D341Med (cell line): ENCODE results near the gene TSFM.
A peak's percentile ranks its signal among the peaks of the same experiment; 100 is the strongest.
"Not testable (repeated sequence)": the region's sequence is repeated elsewhere in the genome, so short reads cannot be mapped to it uniquely, and the experiment has no call there.

Experiments used
- DNase-seq: peaks from one replicate; pipeline ENCODE4 v3.0.0; 2012; ENCODE audit warnings: low spot score

TSFM gene

DNA sequence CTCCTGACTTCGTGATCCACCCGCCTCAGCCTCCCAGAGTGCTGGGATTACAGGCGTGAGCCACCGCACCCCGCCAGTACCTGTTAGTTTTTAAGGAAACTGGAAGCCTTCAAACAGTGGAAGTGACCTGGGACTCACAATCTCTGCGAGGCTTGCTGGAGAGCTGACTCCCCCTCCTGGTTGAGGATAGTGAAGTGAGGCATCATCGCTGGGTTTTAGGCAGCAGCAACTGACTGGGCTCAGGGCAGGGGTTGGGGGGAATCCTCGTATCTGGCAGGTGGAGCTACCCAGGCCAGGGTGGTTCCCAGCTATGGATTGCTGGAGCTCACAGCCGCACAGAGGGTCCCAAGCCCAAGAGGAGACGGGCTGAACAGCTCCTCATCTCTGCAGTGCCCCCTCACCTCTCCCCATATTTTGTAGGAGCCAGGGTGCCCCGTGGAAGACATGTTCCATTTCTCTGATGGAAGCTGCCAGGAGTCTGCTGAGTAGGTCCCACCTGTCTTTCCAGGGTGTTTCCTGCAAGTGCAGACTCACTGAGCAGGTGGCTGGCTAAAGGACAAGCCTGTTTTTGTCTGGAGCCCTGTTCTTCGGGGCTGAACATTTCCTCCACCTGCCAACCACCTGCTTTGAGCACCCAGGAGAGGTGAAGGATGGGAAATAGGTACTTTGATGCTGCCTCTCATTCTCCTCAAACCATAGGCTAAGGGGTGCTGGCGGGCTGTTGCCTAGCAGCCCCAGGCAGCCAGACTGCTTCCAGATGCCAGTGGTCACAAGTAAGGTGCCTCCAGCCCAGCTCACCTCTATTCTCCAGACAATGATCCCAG, 32.8 kb downstream of the TSFM start:
- DNase-seq, result peak; percentile 58

DNA sequence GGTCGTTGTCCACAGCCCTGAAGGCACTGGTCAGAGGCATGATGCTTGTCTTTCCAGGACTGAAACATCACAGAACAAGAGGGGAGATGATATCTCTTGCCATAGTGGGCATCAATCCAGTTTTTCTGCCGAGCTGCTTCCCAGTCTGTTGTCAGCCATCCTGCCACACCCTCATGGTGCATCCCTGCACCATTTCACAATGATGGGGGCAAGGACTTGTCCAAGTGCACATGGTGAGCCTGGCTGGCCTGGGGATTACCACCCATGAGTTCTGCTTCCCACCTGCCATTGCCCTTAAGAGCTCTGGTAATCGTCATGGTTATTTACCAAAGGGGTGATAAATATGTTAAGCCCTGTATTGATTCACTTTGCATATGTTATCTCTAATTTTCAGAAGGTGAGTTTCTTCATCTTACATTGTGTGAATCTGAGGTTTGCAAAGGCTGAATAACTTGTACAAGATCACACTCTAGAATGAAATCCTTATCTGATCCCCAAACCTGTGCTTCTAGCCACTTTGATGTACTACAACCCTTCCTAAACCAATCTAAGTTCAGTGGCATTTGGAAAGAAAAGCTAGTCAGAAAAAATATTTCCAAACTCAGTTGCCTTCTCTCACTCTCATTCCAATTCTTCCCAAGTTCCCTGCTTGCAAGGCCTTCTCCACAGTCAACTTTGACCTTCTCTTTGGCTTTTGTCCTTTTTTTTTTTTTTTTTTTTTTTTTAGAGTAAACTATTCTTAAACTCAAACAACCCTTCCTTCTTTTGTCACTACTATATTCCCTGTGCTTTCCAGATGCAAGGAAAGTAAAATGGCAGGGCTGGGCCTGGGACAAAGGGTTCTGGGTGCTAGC, 33.6 kb downstream of the TSFM start:
- no peak for DNase-seq

DNA sequence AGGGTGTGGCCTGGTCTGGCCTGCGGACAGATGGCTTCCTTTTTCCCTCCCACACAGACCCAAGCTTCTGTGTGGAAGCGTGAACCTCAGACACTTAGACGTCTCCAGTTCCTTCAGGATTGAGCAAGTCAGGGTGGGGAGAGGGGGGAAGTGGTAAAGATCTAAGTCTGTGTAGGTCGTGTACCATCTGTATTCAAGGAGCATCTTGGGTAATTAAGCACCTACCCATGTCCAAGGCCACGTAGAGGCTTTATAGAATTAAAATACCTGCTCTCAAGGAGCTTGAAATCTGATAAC, 34.2 kb downstream of the TSFM start:
- DNase-seq, result no peak

DNA sequence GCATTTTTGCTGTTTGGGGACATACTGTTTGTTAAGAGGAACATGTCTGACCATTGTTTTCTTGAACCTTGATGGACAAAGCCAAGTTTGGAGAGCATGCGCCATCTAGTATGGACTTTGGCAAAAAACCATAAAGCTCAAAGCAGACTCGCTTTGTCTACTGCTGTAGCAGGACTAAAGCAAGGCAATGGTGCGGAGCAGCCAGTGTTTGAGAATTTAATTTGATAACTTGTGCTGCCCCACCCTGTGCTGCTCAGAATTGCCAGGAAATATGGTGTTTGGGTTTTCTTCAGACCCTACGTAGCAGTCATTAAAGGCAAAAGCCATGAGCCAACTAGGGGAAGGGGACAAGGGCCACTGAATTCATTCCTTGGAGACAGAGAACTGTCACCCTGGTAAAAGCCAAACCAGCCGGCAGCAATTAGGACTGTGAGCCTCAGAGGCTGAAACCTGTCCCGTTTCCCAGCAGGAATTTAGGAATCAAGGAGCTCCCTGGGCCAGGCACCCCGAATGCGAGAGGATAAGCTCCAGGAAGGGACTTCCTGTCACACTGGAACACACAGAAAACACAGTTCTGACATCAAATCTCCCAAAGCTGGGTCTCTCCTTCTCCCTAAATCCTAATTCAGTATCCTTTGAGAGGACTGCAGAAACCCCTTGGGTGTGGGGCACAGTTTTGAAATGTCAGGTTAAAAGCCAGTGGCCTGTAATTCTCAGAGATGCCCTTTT, 34.8 kb downstream of the TSFM start:
- no peak for DNase-seq

DNA sequence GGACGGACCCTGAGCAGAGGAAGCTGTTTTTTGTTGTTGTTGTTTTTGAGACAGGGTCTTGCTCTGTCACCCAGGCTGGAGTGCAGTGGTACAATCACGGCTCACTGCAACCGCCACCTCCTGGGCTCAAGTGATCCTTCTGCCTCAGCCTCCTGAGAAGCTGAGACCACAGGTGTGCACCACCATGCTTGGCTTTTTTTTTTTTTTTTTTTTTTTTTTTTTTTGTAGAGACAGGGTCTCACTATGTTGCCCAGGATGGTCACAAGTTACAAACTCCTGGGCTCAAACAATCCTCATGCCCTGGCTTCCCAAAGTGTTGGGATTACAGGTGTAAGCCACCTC, 35.4 kb downstream of the TSFM start:
- DNase-seq, result not testable (repeated sequence)

DNA sequence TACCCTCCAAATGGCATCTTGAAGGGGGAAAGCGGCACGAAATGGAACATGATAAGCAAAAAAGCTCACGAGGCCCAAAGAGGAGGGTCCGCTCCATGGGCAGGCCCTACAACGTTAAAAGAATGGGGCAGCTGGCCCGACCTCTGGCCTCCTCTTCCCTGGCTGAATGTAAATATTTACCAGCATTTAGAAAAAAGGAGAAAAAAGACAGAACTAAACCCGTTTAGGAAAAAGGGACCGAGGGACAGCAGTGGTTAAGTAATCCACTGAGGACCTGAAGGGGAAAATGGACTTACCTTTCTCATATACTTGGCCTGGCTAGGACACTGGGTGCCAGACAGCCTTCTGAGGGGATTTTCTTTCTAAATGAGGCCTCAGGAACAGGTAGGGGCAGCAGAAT, 37.5 kb downstream of the TSFM start:
- DNase-seq, result not testable (repeated sequence)

DNA sequence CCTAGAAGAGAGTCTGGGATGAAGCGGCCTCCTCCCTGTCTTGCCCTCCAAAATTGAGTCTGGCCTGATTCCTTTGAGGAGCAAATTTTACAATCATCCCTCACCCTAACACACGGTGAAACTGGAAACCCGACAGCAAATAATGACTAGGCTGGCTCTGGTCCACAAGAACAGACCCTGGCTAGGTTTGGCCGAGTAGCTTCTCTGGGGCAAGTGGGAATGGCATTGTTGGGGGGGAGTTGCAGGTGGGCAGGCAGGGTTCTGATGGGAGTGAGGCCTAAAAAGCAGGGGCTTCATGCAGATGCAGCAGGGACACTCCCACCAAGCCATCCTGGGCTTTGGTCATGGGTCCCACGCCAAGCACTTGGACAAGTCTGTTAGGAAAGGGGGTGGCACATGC, 38.4 kb downstream of the TSFM start:
- DNase-seq, result not testable (repeated sequence)

DNA sequence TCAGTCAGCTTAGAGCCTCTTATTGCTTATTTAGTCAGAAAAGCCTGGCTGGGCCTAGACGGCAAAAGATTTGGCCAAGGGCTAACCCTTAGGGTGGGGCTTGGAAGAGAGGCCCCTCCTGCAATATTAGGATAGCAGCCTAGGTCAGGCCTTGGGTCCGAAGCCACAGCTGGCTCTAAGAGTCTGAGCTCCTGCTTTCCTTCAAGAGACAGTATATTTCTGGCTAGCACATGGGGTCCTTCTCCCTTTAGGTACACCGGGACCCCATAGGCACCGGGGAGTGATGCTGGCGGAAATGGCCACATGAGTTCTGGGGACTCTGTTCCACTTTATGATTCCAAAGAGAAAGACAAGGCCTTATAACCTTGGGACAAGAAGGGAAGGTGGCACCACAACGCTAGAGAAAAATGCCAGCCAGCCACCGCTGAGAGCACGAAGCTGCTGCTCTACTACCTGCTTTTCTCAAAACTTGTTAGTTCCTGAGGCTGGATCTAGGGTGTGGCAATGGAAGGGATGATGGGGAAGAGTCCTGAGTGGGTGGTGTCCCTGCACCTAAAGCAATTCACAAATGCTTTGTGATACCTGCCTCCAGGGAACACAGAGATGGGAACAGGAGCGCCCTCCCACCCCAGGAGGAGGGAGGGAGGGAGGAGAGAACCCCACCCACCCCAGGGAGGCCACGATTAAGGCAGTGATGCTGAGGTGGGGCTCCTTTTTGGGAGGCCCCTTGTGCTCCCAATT, 39.1 kb downstream of the TSFM start:
- DNase-seq, result no peak

DNA sequence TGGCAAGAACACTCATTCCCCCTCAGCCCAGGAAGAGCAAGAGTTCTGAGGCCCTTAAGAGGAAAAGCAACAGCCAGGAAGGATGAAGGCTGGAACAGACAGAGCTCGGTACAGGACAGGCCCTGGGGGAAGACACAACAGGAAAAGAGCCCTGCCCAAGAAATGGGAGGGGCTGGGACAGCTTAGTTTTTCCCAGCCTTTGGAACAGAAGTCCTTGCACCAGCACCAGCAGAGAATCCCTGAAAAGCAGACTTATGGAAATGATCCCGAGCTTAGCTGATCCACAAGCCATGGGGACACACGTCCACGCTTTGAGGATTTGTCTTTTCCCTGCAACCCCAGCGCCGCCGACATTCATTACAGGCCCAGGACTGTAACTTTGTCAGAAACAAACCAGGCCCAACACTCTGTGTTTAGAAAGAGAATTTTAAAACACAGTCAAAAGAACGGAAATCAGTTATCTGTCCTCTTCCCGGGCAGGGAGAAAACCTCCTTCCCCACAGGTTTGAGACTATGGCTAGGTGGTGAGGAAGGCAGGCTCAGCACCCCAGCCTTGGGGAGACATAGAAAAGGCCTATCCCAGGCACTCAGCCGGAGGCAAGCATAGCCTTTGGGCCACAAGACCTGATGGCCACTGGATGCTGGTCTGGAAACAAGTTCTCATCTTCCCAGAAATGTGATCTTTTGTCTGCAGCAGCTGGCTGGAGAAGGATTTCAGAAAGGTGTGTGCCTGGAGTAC, 40.0 kb downstream of the TSFM start:
- DNase-seq, result no peak

DNA sequence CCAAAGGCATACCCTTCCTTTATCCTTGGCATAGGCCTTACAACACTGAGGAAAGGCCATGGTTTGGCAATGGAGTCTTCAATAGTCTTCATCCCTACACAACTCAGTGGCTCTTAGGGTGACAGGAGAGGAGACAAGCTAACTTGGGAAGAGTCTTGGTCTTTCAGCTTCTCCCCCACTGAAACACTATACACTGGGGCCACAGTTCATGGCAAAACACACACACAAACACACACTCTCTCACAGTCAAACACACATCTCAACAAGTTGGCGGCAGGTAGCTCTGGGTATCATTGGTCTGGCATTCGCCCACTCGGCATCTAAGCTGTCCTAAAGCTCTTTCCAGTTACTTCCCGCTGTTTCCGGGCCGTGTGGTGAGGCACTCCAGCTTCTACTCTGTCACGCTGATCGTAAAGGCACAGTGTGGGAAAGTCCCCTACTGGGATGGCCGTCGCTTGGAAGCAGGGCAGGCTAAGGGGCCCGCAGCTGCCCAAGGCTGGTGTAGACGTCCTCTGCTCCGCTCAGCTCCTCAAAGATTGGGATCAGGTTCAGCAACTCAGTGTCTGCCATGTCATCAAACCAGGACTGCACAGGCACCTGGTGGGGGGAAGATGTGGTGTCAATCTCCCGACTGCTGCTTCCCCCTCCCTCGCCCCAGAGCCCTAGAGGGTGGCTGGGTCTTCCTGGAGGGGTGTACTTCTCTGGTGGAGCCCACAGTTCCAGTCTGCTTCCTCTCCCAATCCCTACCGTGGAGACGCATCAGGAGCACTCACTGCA, 40.7 kb downstream of the TSFM start:
- DNase-seq, result no peak

DNA sequence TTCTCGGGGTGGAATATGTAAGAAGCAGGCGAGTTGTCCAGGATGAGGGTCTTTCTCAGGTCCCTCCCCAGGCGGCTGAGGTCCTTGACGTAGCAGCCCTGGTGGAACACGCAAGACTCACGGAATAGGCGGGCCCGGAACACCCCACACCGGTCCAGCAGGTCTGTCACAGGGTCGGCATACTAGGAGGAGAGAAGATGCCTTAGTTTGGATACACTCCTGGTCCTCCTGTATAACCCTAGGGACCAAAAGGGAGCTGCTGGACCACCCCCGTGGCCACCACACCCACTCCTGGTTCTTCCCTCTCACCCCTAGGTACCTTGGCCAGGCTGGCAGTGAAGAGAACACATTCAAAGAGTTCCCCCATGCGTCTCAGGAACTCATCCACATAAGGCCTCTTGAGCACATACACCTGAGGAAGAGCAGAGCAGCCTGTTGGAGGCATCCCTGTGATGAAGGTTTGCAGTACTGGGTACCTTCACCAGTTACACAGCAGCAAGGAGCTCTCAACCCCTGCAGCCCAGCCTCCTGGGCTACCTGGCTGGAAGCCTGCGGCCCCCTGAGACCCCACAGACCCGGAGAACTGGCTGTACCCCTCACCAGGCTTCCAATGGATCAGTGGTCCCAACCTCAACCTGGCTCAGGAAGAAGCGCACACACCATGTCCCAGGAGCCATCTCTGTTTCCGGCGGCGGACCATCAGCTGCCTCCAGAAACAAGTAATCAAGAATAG, 41.5 kb downstream of the TSFM start:
- no peak for DNase-seq

DNA sequence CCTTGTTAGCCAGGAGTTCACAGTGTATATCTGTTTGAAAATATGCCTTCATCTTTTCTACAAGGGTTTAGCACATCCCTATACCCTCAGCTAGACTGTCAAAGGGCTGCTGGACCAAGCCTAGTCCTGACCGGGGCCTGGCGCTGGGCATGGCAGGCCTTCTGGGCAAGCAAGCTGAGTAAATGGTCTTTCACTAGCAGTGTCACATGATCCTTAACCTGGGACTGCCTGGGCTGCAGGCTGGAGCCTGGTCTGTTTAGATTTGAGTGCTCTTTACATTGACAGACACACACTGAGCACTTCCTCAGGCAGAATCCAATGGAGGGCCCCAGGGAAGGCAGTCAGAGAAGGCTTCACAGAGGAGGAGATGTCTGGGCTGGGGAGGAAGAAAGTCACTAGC, 42.9 kb downstream of the TSFM start:
- no peak for DNase-seq

DNA sequence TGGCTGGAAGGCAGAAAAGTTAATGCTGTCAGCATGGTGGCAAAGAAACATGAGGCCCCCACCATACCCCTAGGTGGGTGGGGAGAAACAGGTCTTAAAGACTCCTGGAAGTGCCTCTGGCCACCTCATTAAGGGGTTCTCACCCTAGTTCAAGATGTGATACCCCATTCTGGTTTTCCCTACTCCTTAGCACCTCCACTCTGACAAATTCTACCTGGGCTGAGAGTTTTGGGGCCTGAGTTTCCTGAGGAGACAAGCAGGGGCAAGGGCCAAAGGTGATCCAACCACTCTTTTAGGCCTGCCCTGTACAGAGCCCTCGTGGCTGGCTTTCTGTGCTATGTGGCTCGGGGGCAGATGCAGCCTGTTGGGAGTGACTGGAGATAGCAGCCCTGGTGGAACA, 43.8 kb downstream of the TSFM start:
- DNase-seq, result no peak

DNA sequence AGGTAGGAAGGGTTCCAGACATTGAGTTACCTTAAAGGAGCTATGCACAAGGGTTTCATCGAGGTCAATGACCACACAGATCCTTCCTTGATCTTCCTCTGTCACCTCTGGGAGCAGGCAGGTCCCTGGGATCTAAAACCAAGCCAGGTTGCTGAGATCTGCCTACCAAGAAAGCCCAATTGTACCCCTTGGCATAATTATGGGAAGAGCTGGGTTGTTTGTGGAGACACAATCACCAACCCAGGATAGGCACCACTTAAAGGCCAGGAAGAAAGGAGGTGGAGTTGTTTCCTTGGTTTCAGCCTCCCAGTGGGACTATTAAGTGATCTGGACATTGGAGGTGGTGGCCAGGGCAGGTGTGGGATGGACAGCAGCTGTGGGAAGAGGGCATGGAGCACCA, 44.4 kb downstream of the TSFM start:
- no peak for DNase-seq

DNA sequence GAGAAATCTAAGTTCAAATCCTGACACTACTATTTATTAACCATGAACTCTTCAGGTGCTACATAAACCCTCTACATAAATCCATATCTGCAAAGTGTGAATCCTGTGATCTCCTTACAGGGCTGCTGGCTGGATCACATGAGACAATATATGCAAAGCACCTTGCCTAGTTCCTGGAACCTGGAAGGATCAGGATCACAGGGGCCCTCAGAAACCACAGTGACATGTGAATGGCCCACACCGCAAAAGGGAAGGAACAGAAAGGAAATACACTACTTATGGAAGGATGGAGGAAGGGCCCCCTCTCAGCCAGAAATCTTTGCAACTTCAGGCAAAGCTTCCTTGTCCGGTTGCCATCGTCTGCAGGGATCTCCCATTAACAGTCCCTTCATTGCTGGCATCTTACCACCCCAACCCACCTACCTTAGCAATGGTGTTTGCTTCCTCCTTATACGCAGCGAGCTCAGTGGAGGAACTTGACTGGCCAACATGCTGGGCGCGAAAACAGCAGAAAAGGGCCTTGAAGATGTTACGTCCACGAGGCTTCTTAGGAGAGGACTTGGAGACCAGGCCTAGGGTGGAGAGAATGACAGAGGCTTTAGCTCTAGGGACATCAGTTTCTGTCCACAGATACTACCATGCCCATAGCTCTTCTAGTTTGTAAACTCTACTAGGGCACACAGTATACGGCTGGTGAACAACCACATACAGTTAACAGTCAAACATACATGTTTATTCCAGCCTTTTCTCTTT, 46.6 kb downstream of the TSFM start:
- DNase-seq, result no peak

DNA sequence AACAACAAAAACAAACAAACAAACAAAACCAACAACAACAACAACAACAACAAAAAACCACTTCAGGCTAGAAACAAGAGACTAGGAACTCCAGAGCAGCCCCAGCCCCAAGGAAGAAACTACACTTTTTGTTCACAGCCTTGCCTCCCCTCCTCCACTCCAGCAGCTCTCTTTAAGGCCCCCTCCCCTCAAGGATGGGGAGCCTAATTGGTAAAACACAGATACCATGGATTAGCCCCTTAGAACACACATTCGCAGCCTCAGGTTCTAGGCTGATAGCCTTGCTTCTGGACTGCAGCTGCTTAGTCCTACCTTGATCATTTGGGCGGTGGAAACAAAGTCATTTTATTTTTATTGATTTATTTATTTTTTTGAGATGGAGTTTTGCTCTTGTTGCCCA, 47.8 kb downstream of the TSFM start:
- DNase-seq, result no peak

DNA sequence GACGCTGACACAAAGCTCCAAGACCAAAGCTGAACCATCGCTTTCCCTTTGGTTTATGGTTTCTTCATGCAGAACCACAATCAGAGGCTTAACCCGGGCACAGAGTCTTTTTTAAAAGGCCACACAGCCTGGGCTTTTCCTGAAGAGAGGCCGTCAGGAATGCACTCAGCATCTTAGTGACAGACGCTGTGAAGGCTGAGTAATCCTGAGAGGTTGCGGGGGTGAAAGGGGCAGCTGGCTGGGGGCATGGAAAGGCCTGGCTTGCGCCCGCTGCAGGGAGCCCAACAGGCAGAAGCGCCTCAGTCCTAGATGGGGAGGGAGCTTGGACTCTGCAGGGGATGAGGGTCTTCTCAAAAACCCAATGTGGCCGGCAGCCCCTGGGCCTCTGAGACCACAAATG, 50.4 kb downstream of the TSFM start:
- no peak for DNase-seq

DNA sequence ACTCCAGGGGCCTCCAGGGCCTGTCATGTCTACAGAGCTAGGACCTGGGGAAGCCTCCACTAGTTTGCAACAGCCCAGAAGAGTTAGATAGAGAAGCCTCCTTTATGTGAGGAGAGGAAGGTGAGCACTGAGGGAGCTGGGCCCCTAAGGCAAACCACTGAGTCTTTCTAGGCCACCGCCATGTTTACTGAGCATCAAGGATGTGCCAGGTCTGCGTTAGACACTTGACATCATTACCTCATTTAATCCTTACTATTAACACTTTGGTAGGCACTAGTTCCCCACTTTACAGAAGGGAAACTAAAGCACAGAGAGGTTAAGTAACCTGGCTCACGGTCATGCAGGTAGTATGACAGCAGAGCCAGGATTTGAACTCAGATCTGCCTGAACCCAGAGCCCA, 51.1 kb downstream of the TSFM start:
- DNase-seq, result no peak

DNA sequence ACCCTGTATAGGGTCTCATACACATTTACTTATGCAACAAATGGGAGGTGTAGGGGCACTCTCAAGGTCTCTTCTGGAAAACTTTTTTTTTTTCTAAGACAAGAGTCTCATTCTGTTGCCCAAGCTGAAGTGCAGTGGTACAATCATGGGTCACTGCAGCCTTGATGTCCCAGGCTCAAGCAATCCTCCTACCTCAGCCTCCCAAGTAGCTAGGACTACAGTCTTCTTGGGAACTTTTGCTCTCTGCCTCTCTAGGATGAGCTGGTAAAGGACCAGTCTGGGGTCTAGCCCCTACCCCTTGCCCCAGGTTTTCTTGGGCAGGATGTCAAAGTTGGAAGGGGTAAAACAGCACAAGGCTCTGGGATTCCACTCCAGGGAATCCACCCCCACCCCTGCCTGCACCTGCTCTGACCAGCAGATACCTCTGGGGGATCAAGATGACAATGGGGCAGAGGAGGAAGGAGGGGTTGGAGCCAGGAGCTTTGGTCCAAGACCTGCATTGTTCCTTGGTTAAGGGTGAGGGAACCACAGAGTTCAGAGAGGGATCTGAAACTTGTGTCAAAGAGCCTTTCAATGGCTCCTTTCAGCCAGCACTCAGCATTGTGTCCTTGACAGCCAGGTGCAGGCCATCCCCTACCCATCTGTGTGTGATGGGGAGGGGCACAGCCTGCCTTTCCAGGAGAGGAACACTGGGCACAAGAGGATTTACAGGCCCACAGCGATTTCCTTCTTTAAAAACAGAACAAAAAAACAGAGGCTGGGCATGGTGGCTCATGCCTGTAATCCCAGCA, 51.7 kb downstream of the TSFM start:
- DNase-seq, result peak; percentile 80
